ENCODE data around the gene PDE3B.
"Not testable (repeated sequence)": the region's sequence is repeated elsewhere in the genome, so short reads cannot be mapped to it uniquely, and the experiment has no call there.

Gene PDE3B

DNA sequence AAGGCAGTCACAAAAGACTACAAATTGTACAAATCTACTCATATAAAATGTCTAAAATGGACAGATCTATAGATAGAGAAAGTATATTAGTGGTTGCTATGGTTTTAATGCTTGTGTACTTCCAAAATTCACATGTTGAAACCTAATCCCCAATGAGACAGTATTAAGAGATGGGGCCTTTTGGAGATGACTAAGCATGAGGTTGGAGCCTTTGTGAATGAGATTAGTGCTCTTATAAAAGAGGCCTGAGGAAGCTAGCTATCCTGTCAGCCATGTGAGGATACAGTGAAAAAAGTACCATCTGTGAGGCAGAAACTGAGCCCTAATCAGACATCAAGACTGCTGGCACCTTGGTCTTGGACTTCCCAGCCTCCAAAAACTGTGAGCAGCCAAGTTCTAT lies 165.9 kb downstream of the PDE3B start:
- no peak for DNase-seq (ENCODE audit: low read depth in 2 of 2)

DNA sequence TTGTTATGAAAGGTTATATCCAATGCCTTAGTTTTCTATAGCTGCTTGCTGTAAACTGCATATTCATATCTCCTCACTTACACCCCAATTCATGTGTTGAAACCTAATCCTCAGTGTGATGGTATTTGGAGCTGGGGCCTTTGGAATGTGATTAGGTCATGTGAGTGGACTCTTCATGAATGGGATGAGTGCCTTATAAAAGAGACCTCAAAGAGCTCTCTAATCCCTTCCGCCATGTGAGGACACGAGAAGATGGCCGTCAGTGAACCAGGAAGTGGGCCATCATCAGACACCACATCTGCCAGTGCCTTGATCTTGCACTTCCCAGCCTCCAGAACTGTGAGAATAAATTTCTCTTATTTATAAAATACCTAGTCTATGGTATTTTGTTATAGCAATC lies 169.2 kb downstream of the PDE3B start:
- DNase-seq (ENCODE audit: low read depth in 2 of 2), result no peak

DNA sequence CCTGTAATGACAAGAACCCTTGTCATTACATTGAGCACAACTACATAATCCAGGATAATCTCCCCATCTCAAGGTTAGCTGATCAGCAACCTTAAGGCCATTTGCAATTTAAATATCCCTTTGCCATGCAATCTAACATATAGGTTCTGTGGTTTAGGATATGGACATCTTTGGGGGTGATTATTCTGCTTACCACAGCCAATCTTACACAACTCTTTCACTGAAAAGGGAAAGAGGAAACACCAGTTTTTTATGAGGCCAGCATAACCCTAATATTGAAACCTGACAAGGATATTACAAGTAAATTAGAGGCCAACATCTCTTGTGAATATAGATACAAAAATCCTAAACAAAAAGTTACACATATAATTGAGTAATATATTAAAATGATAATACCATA lies 169.9 kb downstream of the PDE3B start:
- DNase-seq (ENCODE audit: low read depth in 2 of 2), result no peak

DNA sequence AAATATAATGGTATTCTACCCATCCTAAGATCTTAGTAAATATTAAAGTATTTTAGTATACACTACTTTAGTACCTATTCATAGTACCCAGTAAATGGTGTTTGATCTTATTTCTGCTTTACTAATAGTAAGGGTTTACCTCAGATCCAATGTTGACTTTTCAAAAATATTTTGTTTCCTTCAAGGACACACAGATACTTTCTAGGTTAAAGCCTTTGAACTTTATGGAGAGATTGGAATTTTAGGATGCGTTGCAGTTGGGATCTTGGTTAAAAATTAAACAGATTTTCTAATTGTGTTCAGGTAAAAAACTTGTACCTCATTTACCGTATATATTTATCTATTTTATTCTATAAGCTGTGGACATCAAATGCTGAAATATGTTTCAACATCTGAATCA lies 175.2 kb downstream of the PDE3B start:
- no peak for DNase-seq (ENCODE audit: low read depth in 2 of 2)

DNA sequence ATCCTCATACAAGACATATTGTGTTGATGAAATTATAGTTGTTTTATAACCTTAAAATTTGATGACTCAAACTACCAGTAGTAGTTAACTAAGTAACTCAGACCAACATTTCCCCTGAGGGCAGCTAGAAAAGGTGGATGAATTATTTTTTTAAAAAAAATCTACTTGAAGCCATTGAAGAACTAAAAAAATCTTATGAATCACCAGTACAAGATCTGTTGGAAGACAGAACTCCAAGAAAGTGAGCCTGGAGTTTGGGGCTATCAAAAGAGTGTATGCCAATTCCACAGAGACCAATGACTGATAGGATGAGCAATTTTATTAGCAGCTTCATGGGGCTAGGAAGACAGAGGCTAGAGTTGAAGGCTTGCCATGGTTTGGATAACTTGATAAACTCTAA lies 176.0 kb downstream of the PDE3B start:
- no peak for DNase-seq (ENCODE audit: low read depth in 2 of 2)

DNA sequence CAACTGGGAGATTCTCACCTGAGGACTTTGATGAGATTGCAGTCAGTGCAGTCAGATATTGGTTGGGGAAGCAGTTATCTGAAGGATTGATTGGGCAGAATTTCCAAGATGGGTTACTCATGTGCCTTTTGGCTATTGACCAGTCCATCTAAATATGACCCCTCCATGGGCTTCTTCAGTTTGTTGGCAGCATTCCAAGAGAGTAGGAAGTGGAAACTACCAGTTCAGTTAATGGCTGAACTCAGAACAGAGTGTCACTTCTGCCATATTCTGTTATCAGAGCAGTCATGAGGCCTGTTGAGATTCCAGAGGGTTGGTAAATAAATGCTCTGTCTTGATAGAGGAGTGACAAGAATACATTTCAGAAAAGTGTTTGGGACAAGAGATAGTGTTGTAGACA lies 177.4 kb downstream of the PDE3B start:
- no peak for DNase-seq (ENCODE audit: low read depth in 2 of 2)

DNA sequence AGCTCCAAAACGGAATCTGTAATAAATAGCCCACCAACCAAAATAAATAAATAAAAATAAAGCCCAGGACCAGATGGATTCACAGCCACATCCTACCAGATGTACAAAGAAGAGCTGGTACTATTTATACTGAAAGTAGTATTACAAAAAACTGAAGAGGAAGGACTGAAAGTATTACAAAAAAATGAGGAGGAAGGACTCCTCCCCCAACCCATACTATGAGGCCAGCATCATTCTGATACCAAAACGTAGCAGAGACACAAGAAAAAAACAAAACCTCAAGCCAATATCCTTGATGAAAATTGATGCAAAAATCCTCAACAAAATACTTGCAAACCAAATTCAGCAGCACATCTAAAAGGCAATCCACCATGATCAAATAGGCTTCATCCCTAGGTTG lies 183.0 kb downstream of the PDE3B start:
- no peak for DNase-seq (ENCODE audit: low read depth in 2 of 2)

DNA sequence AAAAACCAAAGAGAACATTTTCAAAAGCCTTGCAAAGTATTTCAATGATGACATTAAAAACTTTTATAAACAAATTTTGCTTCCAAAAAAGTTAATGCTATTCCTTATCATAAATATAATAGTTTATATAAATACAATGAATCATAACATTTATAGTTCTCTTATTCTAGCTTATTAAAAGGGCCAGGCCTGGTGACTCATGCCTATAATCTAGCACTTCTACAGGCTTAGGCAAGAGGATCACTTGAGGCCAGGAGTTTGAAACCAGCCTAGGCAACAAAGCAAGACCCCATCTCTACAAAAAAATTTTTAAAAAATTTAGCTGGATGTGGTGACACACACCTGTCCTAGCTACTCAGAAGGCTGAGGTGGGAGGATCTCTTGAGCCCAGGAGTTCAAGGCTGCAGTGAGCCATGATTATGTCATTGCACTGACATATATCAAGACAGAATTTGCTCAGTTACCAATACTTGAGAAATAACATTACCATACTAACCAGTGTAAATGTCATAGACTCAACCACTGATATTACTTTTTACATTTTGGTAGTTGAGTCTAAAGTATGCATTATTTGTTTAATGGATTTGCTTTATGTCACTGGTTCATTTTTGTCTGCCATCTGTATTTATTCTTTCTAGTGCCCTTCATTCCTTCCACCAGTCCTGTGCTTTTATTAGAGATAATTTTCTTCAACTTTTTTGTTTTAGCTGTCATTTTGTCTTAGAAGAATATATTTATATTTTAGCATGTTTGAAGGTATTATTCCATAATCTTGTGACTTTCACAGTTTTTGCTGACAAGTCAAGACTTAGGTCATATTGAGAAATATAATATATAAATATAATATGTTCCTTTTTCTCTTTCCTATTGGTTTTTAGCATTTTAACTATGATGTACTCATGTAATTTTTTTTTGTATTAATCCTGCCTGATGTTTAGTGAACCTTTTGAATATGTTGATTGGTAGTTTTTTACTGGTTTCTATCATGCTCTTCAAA lies 192.2 kb downstream of the PDE3B start:
- DNase-seq (ENCODE audit: low read depth in 2 of 2), result no peak

DNA sequence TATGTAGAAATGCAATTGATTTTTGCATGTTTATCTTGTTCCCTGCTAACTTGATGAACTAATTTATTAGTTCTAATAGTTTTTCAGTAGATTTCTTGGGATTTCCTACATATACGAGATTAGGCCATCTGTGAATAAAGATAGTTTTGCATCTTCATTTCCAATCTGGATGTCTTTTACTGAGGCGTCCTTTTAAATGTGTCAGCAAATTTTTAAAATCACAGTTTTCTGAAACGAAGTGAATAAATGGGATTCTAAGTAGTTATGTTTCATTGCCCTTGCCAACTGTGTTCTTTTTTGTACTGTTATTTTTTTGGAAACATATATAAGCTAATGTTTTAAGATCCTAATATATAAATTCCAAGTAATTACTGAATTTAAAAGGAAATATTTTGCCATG lies 198.4 kb downstream of the PDE3B start:
- DNase-seq (ENCODE audit: low read depth in 2 of 2), result no peak

DNA sequence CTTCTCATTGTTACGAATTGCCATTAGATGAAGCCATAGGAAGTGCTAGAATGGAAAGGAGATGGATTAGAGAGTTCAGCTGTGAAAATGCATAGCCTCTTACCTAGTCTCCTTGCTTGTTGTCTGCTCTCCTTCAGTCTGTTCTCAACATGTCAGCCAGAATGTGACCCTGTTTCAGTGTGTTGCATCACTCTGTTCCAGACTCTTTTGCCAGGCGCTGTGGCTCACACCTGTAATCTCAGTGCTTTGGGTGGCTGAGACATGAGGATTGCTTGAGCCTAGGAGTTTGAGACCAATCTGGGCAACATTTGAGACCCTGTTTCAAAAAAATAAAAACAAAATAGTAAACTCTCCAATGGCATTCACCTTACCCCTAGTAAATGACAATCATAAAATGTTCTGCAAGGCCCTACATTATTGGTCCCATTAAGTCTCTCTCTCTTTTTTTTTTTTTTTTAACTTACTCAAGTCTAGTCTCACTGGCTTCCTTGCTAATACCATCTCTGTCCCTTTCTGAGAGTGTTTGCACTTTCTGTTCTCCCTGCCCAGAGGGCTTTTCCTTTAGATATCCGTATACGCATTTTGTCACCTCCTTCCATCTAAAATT lies 209.1 kb downstream of the PDE3B start:
- DNase-seq (ENCODE audit: low read depth in 2 of 2), result no peak

DNA sequence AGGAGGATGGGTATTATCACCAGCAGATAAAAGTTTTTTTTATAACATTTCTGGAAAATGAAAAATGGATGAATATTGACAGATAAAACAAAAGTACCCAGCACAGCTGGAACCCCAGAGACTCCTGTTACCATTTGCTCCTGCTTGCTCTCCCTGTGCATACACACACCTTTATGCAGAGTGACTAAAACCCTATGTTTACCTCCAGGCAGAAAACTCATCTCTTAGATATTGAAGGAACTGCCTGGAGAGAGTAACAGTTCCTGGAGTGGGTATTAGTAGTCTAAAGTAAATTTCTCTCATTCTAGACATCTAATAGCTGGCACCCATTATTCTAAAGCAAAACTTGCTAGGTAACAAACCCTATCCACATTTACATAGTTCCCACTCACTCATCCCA lies 210.5 kb downstream of the PDE3B start:
- no peak for DNase-seq (ENCODE audit: low read depth in 2 of 2)

DNA sequence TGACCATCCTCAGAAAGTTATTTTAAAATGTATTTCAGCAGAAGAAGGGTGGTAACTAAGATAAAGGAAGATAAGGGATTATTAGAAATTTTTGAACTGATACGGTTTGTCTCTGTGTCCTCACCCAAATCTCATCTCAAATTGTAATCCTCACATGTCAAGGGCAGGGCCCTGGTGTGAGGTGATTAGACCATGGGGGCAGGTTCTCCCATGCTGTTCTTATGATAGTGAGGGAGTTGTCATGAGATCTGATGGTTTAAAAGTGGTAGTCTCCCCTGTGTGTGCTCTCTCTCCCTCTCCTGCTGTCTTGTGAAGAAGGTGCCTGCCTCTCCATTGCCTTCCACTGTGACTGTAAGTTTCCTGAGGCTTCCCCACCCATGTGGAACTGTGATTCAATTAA lies 212.3 kb downstream of the PDE3B start:
- DNase-seq (ENCODE audit: low read depth in 2 of 2), result no peak

DNA sequence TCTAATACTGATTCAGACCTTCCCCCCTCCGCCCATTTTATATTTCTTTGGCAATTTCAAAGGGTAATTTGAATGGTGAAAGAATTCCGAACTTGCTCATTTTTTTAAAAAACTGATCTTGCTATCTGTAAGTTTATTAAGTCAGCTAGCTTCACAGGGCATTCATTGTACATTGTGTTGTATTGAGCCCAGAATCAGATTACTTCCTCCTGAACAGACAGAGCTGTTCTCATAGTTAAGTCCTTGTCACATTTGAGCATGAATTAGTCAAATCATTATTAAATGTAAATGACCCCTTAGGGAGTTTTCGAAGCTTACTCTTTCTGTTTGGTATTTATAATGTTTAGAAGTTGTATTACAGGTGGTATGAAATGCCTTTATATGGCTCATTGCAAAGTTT lies 214.0 kb downstream of the PDE3B start:
- DNase-seq (ENCODE audit: low read depth in 2 of 2), result no peak

DNA sequence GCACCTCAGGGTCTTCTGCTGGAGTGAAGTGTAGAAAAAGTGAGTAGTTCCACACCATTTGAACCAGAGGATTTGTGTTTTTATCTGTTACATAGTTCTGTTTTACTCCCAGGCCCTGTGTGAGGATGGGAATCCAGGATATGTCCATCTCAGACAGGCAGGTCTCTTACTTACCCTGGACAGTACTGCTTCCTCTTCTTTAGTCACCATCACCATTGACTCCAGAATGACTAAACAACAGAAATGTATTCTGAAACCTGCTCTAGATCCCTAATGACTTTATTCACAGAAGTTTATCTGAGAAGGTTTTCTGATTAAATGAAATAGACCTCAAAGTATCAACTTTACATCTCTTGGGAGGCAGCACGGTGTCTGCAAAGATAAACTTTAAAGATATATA lies 214.8 kb downstream of the PDE3B start:
- DNase-seq (ENCODE audit: low read depth in 2 of 2), result no peak

DNA sequence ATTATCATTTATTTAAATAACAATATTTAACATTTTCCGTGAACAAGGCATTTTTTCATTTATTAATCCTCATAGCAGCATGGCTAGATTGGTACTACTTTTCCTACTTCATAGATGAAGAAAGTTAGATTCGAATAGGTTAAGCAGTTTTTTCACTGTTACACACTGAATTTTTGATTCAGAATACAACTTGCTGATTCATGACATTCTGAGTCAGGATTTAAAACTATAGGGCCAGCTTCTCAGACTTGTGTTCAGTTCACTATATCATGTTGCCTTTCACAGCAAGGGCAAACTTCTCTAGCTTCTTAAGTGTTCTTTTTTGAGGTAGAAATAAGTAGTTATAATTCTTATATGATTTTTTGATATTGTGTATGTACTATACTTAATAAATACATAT lies 216.9 kb downstream of the PDE3B start:
- no peak for DNase-seq (ENCODE audit: low read depth in 2 of 2)

DNA sequence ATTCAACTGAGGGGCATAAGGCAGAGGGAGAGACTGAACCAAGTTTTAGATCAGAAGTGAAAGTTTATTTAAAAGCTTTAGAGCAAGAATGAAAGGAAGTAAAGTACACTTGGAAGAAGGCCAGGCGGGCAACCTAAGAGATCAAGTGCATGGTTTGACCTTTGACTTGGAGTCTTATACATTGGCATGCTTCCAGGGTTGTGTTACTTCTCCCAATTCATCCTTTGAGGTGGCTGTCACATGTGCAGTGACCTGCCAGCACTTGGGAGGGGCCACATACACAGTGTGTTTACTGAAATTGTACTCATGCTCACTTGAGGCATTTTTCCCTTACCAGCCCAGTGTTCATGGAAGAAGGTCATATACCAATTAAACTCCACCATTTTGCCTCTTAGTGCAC lies 218.1 kb downstream of the PDE3B start:
- no peak for DNase-seq (ENCODE audit: low read depth in 2 of 2)

DNA sequence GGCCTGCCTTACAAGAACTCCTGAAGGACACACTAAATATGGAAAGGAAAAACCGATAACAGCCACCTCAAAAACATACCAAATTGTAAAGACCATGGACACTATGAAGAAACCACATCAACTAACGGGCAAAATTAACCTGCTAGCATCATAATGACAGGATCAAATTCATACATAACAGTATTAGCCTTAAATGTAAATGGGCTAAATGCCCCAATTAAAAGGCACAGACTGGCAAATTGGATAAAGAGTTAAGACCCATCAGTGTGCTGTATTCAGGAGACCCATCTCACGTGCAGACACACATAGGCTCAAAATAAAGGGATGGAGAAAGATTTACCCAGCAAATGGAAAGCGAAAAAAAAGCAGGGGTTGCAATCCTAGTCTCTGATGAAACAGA lies 220.2 kb downstream of the PDE3B start:
- not testable (repeated sequence) for DNase-seq (ENCODE audit: low read depth in 2 of 2)

DNA sequence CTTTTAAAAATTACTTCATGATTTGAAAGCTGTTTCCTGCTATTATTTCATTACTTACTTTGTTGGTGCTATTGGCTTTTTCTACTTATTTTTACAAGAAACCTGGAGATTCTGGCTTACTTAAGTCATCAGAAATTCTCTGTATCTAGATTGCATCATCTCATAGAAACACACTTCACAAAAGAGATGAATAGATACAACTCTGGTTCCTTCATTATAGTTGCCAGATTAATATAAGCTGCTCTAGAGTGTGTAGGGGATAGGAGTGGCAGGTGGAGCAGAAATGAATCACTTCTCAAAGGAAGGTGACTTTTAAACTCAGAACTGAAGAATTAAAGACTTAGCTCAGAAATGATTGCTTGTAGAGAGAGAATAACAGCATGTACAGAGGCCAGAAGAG lies 228.4 kb downstream of the PDE3B start:
- DNase-seq (ENCODE audit: low read depth in 2 of 2), result no peak

DNA sequence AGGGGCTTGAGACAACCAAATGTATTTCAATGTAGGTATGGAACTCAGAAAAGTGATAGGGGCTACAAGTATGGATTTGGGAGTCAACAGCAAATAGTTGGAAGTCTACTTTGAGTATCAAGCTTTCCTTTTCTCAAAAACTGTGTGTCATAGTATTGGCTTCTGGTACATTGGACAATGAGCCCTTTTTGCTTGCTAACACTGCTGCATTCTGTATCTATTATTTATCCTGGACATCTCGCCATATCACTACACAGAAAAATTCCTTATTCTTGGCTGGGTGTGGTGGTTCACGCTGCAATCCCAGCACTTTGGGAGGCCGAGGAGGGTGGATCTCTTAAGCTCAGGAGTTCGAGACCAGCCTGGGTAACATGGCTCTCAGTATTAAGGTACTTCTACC lies 230.0 kb downstream of the PDE3B start:
- no peak for DNase-seq (ENCODE audit: low read depth in 2 of 2)

DNA sequence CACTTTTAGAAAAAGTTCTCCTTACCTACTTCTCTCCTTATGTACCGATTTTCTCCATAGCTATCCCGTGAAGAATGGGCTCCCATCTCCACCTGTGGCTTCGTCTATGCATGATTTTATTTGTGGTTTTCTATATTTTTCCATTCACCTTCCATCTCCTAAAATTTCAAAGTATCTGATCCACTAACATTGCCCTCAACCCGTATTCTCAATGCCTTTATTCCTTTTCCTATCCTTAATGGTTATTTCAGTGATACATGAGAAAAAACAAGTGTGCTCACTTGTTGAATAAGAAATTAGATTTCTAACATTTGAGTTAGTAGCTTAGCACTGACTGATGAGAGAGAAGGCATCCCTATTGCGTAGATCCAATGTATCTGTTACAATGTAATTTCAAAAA lies 231.6 kb downstream of the PDE3B start:
- no peak for DNase-seq (ENCODE audit: low read depth in 2 of 2)

DNA sequence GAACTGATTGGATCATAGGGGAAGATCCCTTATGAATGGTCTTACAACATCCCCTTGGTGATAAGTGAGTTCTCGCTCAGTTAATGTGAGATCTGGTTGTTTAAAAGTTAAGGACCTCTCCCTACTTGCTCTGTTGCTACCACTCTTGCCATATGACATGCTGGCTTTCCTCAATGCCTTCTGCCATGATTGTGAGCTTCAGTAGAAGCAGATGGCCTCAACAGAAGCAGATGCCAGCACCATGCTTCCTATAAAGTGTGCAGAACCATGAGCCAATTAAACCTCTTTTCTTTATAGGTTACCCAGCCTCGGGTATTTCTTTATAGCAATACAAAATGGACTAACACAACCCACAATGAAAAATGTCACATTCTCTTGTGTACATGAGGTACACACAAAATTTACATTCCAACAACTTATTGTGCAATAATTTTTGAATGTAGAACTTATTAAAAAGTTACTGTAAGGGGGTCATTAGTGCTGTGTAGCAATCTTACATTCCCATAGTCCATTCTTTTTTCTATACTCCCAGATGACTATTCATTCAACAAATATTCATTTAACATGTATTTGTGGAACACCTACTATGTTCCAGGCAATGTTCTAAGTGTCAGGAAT lies 238.1 kb downstream of the PDE3B start:
- DNase-seq (ENCODE audit: low read depth in 2 of 2), result no peak

DNA sequence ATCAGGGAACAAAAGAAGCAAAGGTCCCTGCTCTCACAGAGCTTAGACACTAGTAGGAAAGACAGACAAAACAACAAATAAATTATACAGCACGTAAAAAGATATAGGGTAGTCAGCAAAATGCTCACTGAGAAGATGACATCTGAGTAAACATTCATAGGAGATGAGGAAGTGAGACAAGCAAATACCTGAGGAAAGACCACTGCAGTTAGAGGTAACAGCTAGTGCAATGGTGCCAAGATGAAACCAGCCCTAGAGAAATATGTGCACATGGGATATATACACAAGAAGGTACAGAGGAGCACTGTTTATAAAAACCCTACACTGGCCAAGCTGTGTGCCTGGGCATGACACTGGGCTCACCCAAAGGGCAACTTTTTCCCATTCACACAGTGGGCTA lies 238.6 kb downstream of the PDE3B start:
- DNase-seq (ENCODE audit: low read depth in 2 of 2), result no peak

DNA sequence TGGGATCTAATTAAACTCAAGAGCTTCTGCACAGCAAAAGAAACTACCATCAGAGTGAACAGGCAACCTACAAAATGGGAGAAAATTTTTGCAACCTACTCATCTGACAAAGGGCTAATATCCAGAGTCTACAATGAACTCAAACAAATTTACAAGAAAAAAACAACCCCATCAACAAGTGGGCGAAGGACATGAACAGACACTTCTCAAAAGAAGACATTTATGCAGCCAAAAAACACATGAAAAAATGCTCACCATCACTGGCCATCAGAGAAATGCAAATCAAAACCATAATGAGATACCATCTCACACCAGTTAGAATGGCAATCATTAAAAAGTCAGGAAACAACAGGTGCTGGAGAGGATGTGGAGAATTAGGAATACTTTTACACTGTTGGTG lies 240.1 kb downstream of the PDE3B start:
- DNase-seq (ENCODE audit: low read depth in 2 of 2), result not testable (repeated sequence)
